ENCODE results near the gene ANKRD17. TPM values are rescaled to one million over a fixed set of nuclear protein-coding genes. Genes with fewer than 3 reads are reported as not detected.
A peak's percentile ranks its signal among the peaks of the same experiment; 100 is the strongest.

ANKRD17 gene
- total RNA-seq, 1 donor from 2014 or later, result 91.9 TPM

DNA sequence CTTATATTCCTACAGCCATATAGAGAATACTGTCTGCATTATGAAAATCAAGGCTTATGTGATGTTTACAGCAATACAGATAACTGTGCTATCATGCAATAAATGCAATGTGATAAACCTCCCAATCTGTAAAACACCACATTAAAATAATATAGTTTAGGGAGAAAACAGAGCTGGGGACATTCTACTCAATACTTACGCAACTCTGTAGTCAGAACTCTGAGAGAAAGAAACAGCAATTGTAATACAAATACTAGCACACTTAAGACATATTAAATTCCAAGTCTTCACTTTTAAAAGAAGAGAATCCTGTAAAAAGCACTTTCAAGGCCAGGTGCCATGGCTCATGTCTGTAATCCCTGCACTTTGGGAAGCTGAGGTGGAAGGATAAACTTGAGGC, 61.4 kb downstream of the ANKRD17 start:
- Histone ChIP-seq H3K4me1 (ENCODE audit: insufficient read depth, low read length) (peaks cover 7% of the 10 kb centered on the region), H3K36me3 (ENCODE audit: insufficient read depth, low read length) (no peaks in the 10 kb centered on the region), H3K9me3 (ENCODE audit: insufficient read depth, low read depth, low read length) (no peaks in the 10 kb centered on the region), H4K20me1 (ENCODE audit: insufficient read depth, low read length) (peaks cover 66% of the 10 kb centered on the region), H3K79me2 (ENCODE audit: insufficient read depth, low read length) (peaks cover 100% of the 10 kb centered on the region), H3K4me3 (ENCODE audit: insufficient read depth, low read depth, low read length) (no peak overlapping the region), H3K27me3 (ENCODE audit: insufficient read depth, low read length) (no peaks in the 10 kb centered on the region), H2AFZ (ENCODE audit: low read depth, low read length) (no peak overlapping the region), H3K4me2 (ENCODE audit: low read length) (no peak overlapping the region), H3K9ac (ENCODE audit: low read length) (no peak overlapping the region), H3K27ac (ENCODE audit: low read depth, low read length) (no peak overlapping the region)
- FAIRE-seq, result no peak
- peaks cover 3% of the 10 kb centered on the region for H3K36me3 Mint-ChIP-seq (ENCODE audit: low read depth, unreplicated experiment)
- no peaks in the 10 kb centered on the region for H3K9me3 Mint-ChIP-seq (ENCODE audit: unreplicated experiment)
- peaks cover 18% of the 10 kb centered on the region for H3K4me1 Mint-ChIP-seq (ENCODE audit: low read depth, unreplicated experiment)
- H3K4me3 Mint-ChIP-seq (ENCODE audit: unreplicated experiment), result no peak overlapping the region
- no peak for DNase-seq (ENCODE audit: low read depth)
- no peaks in the 10 kb centered on the region for H3K27me3 Mint-ChIP-seq (ENCODE audit: low read depth, unreplicated experiment)
- TF ChIP-seq, protein P1, sequence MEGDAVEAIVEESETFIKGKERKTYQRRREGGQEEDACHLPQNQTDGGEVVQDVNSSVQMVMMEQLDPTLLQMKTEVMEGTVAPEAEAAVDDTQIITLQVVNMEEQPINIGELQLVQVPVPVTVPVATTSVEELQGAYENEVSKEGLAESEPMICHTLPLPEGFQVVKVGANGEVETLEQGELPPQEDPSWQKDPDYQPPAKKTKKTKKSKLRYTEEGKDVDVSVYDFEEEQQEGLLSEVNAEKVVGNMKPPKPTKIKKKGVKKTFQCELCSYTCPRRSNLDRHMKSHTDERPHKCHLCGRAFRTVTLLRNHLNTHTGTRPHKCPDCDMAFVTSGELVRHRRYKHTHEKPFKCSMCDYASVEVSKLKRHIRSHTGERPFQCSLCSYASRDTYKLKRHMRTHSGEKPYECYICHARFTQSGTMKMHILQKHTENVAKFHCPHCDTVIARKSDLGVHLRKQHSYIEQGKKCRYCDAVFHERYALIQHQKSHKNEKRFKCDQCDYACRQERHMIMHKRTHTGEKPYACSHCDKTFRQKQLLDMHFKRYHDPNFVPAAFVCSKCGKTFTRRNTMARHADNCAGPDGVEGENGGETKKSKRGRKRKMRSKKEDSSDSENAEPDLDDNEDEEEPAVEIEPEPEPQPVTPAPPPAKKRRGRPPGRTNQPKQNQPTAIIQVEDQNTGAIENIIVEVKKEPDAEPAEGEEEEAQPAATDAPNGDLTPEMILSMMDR (IDR thresholded peaks at IDR 0.05; ENCODE audit: insufficient read depth, low read depth, low read length), result no peak
- no peak for TF ChIP-seq EZH2 (IDR thresholded peaks at IDR 0.05; ENCODE audit: insufficient read depth, low read length)
- H3K27ac Mint-ChIP-seq (ENCODE audit: unreplicated experiment), result no peak overlapping the region

- no peak overlapping the region for H3K4me3 ChIP-seq (ENCODE audit: insufficient read depth, low read depth, low read length)
- H4K20me1 ChIP-seq (ENCODE audit: insufficient read depth, low read length), result peaks cover 59% of the 10 kb centered on the region
- Mint-ChIP-seq H3K27ac (ENCODE audit: unreplicated experiment) (no peak overlapping the region), H3K9me3 (ENCODE audit: unreplicated experiment) (no peaks in the 10 kb centered on the region), H3K4me1 (ENCODE audit: low read depth, unreplicated experiment) (peaks cover 14% of the 10 kb centered on the region), H3K4me3 (ENCODE audit: unreplicated experiment) (no peak overlapping the region), H3K27me3 (ENCODE audit: low read depth, unreplicated experiment) (no peaks in the 10 kb centered on the region), H3K36me3 (ENCODE audit: low read depth, unreplicated experiment) (peaks cover 5% of the 10 kb centered on the region)
- FAIRE-seq (peak; percentile 23), DNase-seq (ENCODE audit: low read depth) (no peak)
- no peak overlapping the region for H3K27ac ChIP-seq (ENCODE audit: low read depth, low read length)
- H3K79me2 ChIP-seq (ENCODE audit: insufficient read depth, low read length), result peaks cover 100% of the 10 kb centered on the region
- TF ChIP-seq EZH2 (IDR thresholded peaks at IDR 0.05; ENCODE audit: insufficient read depth, low read length), result no peak
- TF ChIP-seq, protein P1 (IDR thresholded peaks at IDR 0.05; ENCODE audit: insufficient read depth, low read depth, low read length), result no peak
- H3K4me2 ChIP-seq (ENCODE audit: low read length), result no peak overlapping the region
- H3K9ac ChIP-seq (ENCODE audit: low read length), result no peak overlapping the region
- peaks cover 6% of the 10 kb centered on the region for H3K4me1 ChIP-seq (ENCODE audit: insufficient read depth, low read length)
- H3K36me3 ChIP-seq (ENCODE audit: insufficient read depth, low read length), result no peaks in the 10 kb centered on the region
- no peak overlapping the region for H2AFZ ChIP-seq (ENCODE audit: low read depth, low read length)
- H3K9me3 ChIP-seq (ENCODE audit: insufficient read depth, low read depth, low read length), result no peaks in the 10 kb centered on the region
- H3K27me3 ChIP-seq (ENCODE audit: insufficient read depth, low read length), result no peaks in the 10 kb centered on the region
These were observed 64.5 kb downstream of the ANKRD17 start for GRCh38 chr4:73194064-73194463.

GRCh38 chr4:73193659-73194058, 64.9 kb downstream of the ANKRD17 start:
- no peak for FAIRE-seq
- H3K27me3 ChIP-seq (ENCODE audit: insufficient read depth, low read length), result no peaks in the 10 kb centered on the region
- Mint-ChIP-seq H3K27me3 (ENCODE audit: low read depth, unreplicated experiment) (no peaks in the 10 kb centered on the region), H3K27ac (ENCODE audit: unreplicated experiment) (no peak overlapping the region), H3K4me1 (ENCODE audit: low read depth, unreplicated experiment) (peaks cover 13% of the 10 kb centered on the region), H3K36me3 (ENCODE audit: low read depth, unreplicated experiment) (peaks cover 6% of the 10 kb centered on the region), H3K9me3 (ENCODE audit: unreplicated experiment) (no peaks in the 10 kb centered on the region), H3K4me3 (ENCODE audit: unreplicated experiment) (no peak overlapping the region)
- H3K9ac ChIP-seq (ENCODE audit: low read length), result no peak overlapping the region
- DNase-seq (ENCODE audit: low read depth), result no peak
- peaks cover 2% of the 10 kb centered on the region for H3K4me1 ChIP-seq (ENCODE audit: insufficient read depth, low read length)
- no peak overlapping the region for H2AFZ ChIP-seq (ENCODE audit: low read depth, low read length)
- no peak overlapping the region for H3K4me3 ChIP-seq (ENCODE audit: insufficient read depth, low read depth, low read length)
- no peak for TF ChIP-seq EZH2 (IDR thresholded peaks at IDR 0.05; ENCODE audit: insufficient read depth, low read length)
- TF ChIP-seq, protein P1 (IDR thresholded peaks at IDR 0.05; ENCODE audit: insufficient read depth, low read depth, low read length), result no peak
- peaks cover 100% of the 10 kb centered on the region for H3K79me2 ChIP-seq (ENCODE audit: insufficient read depth, low read length)
- H3K36me3 ChIP-seq (ENCODE audit: insufficient read depth, low read length), result no peaks in the 10 kb centered on the region
- H3K27ac ChIP-seq (ENCODE audit: low read depth, low read length), result no peak overlapping the region
- H3K4me2 ChIP-seq (ENCODE audit: low read length), result no peak overlapping the region
- no peaks in the 10 kb centered on the region for H3K9me3 ChIP-seq (ENCODE audit: insufficient read depth, low read depth, low read length)
- H4K20me1 ChIP-seq (ENCODE audit: insufficient read depth, low read length), result peaks cover 55% of the 10 kb centered on the region
